ENCODE measurements around the gene TUBGCP6. TPM values are rescaled to one million over a fixed set of nuclear protein-coding genes. Genes with fewer than 3 reads are reported as not detected.

The TUBGCP6 gene
- total RNA-seq, 2 donors from 2014 or later, result 56.3 to 117 TPM

DNA sequence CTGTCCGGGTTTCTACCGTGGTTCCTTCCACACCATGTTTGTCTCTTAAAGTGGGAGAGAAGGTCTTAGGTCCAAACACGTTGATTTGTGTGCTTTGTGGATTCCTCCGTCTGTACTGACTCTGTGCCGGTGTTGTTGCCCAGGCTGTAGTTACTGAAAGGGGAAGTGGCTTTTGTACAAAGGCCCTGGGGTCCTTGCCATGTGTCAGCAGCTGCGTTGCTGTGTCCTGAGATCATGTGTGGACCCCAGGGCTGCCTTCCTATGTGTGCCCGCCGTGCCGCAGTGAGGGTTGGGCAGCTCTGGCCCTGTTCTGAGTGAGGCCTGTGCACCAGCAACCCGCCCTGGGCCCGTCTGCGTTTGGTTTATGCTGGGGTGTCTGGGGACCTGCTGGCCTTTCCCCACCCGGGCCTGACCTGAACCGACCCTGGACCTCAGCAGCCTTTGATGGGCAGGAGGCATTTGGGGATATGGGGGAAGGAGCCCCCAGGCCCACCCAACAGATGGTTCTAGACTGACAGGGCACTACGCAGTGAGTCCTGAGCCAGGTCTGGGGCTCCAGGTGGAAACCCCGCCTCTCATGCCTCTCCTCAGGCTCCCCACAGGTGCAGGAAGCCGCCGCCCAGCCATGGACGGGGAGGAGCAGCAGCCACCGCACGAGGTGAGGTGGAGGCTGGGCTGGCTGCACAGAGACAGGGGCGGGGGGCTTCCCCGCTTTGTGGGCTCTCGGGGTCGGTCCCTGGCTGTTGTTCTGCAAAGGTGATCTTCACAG lies 52.2 kb downstream of the TUBGCP6 start:
- Histone ChIP-seq H3K4me1 (replicated peaks) (peaks cover 12% of the 10 kb centered on the region), H3K27ac (peak overlapping the region; percentile 75 to 83), H3K36me3 (peaks cover 5 to 11% of the 10 kb centered on the region in 2 donors), H3K27me3 (replicated peaks; ENCODE audit: insufficient read depth) (no peaks in the 10 kb centered on the region), H3K9me3 (no peaks in the 10 kb centered on the region), H3K4me3 (no peak overlapping the region)
- DNase-seq (ENCODE audit: low spot score), result no peak
- intact Hi-C loops (cut with DNase I), result no loop called here
- WGBS, result 69% methylated on average over 24 of the region's 25 CpGs
- TF ChIP-seq POLR2A (IDR thresholded peaks at IDR 0.05) (no peak), POLR2AphosphoS5 (IDR thresholded peaks at IDR 0.05) (no peak)
- TF ChIP-seq, protein P1, sequence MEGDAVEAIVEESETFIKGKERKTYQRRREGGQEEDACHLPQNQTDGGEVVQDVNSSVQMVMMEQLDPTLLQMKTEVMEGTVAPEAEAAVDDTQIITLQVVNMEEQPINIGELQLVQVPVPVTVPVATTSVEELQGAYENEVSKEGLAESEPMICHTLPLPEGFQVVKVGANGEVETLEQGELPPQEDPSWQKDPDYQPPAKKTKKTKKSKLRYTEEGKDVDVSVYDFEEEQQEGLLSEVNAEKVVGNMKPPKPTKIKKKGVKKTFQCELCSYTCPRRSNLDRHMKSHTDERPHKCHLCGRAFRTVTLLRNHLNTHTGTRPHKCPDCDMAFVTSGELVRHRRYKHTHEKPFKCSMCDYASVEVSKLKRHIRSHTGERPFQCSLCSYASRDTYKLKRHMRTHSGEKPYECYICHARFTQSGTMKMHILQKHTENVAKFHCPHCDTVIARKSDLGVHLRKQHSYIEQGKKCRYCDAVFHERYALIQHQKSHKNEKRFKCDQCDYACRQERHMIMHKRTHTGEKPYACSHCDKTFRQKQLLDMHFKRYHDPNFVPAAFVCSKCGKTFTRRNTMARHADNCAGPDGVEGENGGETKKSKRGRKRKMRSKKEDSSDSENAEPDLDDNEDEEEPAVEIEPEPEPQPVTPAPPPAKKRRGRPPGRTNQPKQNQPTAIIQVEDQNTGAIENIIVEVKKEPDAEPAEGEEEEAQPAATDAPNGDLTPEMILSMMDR (IDR thresholded peaks at IDR 0.05), result no peak

DNA sequence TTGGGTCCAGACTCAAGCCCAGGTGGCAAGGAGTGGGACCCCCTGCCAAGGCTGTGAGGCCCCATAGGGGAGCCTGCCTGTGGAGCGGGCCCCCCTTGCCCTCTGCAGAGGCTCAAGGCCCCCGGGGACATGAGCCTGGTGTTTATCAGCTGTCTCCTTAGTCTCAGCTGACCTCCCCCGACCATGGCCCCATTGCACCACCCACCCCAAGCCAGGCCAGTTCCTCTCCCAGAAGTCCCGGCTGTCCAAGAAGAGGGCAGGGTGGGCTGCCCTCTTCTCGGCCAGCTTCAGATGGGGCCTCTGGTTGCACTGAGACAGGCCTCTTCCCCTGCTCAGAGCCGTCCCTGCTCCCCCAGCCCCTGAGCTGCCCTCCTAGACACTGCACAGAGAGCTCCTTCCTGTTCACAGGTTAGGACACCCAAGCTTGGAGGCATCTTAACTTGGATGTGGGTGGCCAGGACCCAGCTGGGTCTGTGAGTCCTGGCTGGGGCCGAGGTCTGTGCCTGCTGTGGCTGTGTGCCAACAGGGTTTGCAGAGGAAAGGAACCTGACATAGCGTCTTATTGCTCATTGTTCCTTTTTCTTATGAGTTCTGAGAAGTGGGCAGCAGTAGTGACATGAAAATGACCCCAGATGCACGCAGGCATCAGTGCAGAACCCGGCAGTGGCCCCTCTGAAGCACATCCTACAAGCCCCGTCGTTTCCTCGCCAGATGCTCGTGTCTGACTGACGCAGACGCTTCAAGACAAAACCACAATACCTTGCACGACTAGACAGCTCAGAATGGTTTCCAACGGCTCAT lies 53.7 kb downstream of the TUBGCP6 start:
- TF ChIP-seq POLR2A (IDR thresholded peaks at IDR 0.05) (no peak), POLR2AphosphoS5 (IDR thresholded peaks at IDR 0.05) (no peak)
- TF ChIP-seq, protein P1 (IDR thresholded peaks at IDR 0.05), result no peak
- Histone ChIP-seq H3K27ac (peak overlapping the region; percentile 75 to 83), H3K27me3 (replicated peaks; ENCODE audit: insufficient read depth) (no peaks in the 10 kb centered on the region), H3K4me3 (peak overlapping the region; percentile 31 to 40), H3K4me1 (replicated peaks) (peaks cover 12% of the 10 kb centered on the region), H3K36me3 (peaks cover 5 to 11% of the 10 kb centered on the region in 2 donors), H3K9me3 (no peaks in the 10 kb centered on the region)
- no peak for DNase-seq (ENCODE audit: low spot score)
- intact Hi-C loops (cut with DNase I), result no loop called here
- WGBS, result 54% methylated on average over 18 of the region's 18 CpGs

DNA sequence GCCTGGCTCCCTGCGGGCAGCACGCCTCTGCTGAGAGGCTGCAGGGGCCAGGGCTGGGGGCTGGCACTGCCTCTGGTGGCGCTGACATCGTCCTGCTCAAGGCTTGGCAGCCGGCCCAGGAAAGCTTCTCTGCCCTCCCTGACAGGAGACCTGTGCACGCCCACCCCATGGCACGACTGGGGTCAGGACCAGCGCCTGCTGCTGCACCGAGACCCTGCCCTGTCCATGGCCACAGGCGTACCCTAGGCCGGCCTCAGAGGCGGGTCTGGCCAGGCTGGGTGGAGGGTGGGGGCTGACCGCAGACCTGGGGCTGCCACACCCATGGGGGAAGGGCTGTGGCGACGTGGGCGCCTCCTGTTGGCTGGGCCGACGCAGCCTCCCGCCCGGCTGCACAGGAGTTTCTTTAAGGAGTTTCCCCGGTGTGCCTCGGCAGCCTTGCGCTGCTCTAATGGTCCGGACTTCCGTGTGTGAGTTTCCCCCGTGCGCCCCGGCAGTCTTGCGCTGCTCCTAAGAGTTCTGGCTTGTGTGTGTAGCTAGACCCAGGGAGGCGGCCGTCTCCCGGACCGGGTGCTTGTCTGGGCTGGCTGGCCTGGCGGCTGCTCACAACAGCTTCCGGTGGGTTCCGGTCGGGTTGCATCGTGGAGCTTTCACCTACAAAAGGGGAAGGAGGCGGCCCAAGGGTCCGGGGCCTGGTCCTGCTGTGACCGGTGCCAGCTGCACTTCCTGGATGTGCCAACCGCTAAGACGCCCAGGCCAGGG lies 54.5 kb downstream of the TUBGCP6 start:
- H3K27me3 ChIP-seq (replicated peaks; ENCODE audit: insufficient read depth), result no peaks in the 10 kb centered on the region
- H3K36me3 ChIP-seq, result peaks cover 5 to 11% of the 10 kb centered on the region in 2 donors
- no peaks in the 10 kb centered on the region for H3K9me3 ChIP-seq
- H3K27ac ChIP-seq, result peak overlapping the region; percentile 75 to 83
- peak; percentile 67 for TF ChIP-seq POLR2A (IDR thresholded peaks at IDR 0.05)
- peak; percentile 82 for TF ChIP-seq POLR2AphosphoS5 (IDR thresholded peaks at IDR 0.05)
- TF ChIP-seq, protein P1 (IDR thresholded peaks at IDR 0.05), result peak; percentile 52 to 65 (median 58)
- 6% methylated on average over 43 of the region's 43 CpGs for WGBS
- H3K4me3 ChIP-seq, result peak overlapping the region; percentile 31 to 40
- intact Hi-C loops (cut with DNase I), result no loop called here
- H3K4me1 ChIP-seq (replicated peaks), result peaks cover 12% of the 10 kb centered on the region
- DNase-seq (ENCODE audit: low spot score), result peak; percentile 68

DNA sequence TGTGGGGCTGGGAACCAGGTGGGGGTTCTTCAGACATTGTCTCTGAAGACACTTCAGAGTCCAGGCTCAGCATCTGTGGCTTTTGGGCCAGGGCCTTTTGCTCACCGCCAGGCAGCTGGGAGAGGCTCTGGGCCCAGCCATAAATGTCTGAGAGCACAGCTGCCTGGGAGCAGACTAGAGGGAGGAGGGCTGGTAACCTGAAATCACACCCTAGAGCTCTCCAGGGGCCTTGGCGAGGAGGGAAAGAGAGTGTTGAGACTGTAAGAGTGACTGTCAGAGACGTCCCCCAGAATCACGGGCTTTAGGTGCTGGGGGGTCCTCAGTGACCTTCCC lies 55.0 kb downstream of the TUBGCP6 start:
- H3K27me3 ChIP-seq (replicated peaks; ENCODE audit: insufficient read depth), result no peaks in the 10 kb centered on the region
- peaks cover 5 to 11% of the 10 kb centered on the region in 2 donors for H3K36me3 ChIP-seq
- no peaks in the 10 kb centered on the region for H3K9me3 ChIP-seq
- no peak for TF ChIP-seq POLR2A (IDR thresholded peaks at IDR 0.05)
- TF ChIP-seq POLR2AphosphoS5 (IDR thresholded peaks at IDR 0.05), result no peak
- TF ChIP-seq, protein P1 (IDR thresholded peaks at IDR 0.05), result no peak
- no peak for DNase-seq (ENCODE audit: low spot score)
- H3K27ac ChIP-seq, result peak overlapping the region; percentile 75 to 83
- WGBS, result 11% methylated on average over 4 of the region's 4 CpGs
- H3K4me1 ChIP-seq (replicated peaks), result peaks cover 12% of the 10 kb centered on the region
- H3K4me3 ChIP-seq, result peak overlapping the region; percentile 31 to 40
- intact Hi-C loops (cut with DNase I), result no loop called here

Measured in prostate gland (tissue), 2 donors.